ENCODE results near the gene BRINP3. TPM values are rescaled to one million over a fixed set of nuclear protein-coding genes. Genes with fewer than 3 reads are reported as not detected.
"Not testable (repeated sequence)": the region's sequence is repeated elsewhere in the genome, so short reads cannot be mapped to it uniquely, and the experiment has no call there.

BRINP3 gene
- total RNA-seq, result 0.31 TPM

DNA sequence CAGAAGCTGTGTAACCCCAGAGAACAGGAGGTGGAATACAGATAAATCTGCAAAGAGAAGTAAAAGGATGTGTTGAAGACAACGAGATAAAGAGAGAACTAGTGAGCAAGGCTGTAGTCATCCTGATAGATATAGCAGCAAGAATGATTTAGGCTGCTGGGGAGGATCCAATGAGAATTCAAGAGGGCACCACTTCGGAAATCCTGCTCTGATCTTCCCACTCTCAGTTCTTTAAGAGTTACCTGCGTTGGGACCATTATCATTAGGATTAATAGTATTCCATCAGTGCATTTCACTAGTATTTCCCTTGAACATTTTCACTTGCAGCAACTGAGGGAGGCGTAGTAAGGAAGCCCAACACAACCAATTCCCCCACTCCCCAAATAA, at the start of gene BRINP3:
TSS of gene BRINP3 (minus strand) at position 103 of the 387 bp plus-strand sequence.
- DNase-seq, result peak; percentile 4

DNA sequence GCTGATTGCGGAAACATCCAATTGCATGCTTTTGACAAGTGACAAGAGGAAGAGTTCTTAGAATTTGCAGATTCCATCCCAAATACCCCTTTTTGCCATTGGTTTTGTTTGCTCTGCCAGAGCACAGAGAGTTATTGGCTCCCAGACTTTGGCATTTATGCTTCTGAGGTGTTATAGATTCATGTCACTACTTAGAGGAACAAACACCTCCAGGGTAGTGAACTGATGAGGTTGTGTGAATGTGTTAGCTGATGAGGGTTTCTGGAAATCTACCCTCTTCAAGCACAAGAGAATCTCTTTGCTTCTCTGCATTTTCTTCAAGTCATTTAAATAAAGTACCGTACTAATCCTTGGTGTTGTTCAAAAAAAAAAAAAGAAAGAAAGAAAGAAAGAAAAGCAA, 33.9 kb upstream of the BRINP3 start:
- DNase-seq, result no peak

DNA sequence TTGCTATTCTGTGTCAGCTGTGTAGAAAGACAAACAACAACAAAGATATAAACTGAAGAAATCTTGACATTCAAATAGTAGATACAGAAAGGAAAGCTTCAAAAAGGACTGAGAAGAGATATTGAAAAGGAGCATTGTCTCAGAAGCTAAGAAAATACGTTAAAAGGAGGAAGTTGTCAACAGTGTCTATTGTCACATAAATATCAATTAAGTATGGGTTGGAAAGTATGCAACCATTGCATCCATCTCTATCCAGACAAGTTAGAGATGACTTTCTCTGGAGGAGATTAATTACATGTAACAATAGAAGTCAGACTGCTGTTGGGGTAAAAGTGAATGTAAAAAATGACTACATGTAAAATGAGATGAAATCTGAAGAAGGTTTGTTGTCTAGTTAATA, 29.7 kb upstream of the BRINP3 start:
- DNase-seq, result no peak

DNA sequence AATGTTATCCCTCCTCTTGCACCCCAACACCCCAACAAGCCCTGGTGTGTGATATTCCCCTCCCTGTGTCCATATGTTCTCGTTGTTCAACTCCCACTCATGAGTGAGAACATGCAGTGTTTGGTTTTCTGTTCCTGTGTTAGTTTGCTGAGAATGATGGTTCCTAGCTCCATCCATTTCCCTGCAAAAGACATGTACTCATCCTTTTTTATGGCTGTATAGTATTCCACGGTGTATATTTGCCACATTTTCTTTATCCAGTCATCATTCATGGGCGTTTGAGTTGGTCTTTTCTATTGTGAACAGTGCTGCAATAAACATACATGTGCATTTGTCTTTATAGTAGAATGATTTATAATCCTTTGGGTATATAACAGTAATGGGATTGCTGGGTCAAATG, 26.9 kb upstream of the BRINP3 start:
- DNase-seq, result not testable (repeated sequence)

GRCh38 chr1:190497565-190497964, 19.9 kb upstream of the BRINP3 start:
- DNase-seq, result no peak

DNA sequence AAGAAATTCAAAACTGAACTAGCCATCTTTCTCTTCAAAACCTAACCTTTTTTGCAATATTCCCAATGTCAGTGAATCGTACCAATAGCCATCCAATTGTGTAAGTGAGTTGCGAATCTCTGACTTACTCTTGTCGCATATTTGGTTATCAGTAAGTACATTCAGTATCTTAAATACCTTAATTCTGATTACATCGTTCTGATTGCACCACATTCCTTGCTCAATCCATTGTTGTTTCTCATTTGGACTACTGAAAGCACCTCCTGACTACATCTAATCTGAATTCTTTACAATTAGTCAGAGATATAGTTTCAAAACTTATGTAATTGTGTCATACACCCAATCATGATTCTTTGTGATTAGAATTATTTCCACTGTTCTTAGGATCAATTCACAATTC, 16.8 kb upstream of the BRINP3 start:
- DNase-seq, result no peak

DNA sequence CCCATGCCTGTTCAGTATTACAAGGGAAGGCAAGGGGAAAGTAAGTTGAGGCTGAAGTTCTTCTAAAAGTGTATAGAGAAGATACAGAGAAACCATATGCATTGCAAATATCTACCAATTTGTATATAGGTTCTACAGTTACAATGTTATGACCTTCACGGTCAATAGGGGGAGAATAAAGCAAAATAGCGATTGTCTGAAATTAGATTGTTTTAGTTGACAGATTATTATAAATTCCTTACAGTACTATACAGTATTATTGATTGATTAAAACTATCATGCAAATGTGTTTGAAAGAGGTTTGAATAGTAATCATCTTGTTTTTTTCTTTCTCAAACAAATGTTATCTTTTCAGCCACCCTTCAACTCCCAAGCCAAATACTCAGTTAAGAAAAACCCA, 13.7 kb upstream of the BRINP3 start:
- no peak for DNase-seq

- no peak for DNase-seq
These were observed 6.4 kb upstream of the BRINP3 start for GRCh38 chr1:190484045-190484444.

- no peak for DNase-seq
These were observed 2.6 kb upstream of the BRINP3 start for GRCh38 chr1:190480231-190480630.

- peak; percentile 19 for DNase-seq
These were observed 1.9 kb upstream of the BRINP3 start for GRCh38 chr1:190479516-190479915.

DNA sequence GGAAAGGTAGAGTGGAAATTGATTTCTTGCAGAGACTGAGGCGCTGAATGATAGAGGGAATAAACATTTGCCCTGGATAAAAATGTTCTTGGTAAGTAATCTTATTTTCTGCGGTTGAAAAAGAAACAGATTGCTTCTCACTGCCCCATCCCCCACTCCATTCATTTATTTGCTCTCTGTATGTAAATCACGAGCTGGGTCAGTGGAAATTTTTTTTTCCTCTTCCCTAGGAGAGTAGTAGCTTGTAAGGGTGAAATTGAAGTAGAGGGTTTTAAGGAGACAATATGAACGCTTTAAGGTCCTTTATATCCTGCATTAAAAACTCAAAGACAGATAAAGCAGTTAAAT, 1.4 kb upstream of the BRINP3 start:
- no peak for DNase-seq

DNA sequence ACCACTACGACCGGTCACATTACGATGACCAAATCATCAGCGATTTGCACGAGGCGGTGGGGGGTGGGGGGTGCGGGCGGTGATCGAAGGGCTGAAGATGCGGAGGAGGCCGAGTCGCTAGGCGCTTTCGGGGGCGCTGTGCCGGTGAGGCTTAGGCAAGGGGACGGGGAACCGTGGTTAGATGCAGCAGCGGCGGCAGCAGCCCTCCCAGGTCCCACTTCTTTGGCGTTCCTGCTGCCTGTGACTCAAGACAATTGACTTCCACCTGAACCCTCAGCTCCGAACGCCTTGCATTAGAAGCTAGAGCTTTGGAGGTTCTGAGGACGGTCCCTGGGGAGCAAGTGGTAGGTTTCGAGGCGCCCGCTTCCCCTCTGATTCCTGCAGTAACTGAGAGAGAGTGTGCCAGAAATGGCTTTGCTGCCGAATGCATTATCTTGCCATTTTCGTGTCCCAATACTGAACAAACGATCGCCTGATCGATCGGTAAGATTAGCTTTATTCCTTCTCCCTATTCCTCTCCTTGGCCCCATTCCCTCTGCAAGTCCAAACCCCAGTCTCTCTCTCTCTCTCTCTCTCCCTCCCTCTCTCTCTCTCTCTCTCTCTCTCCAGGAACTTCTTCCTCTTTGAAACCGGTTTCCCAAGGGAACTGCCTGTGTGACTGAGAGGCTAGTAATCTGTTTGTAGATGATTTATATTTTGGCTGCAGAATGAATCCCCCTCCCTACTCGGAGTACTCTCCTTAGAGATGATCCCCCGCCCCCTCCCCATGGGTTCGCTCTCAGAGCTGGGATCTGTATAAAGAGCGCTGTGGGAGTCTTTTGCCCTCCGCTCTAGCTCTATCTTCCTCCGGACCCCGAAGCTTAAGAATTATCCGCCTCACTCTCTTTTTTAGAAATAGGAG, 735 bp upstream of the BRINP3 start:
- peak; percentile 43 for DNase-seq

- no peak for DNase-seq
These were observed 858 bp downstream of the BRINP3 start for GRCh38 chr1:190476806-190477205.

GRCh38 chr1:190476321-190476720, 1.3 kb downstream of the BRINP3 start:
- DNase-seq, result no peak

DNA sequence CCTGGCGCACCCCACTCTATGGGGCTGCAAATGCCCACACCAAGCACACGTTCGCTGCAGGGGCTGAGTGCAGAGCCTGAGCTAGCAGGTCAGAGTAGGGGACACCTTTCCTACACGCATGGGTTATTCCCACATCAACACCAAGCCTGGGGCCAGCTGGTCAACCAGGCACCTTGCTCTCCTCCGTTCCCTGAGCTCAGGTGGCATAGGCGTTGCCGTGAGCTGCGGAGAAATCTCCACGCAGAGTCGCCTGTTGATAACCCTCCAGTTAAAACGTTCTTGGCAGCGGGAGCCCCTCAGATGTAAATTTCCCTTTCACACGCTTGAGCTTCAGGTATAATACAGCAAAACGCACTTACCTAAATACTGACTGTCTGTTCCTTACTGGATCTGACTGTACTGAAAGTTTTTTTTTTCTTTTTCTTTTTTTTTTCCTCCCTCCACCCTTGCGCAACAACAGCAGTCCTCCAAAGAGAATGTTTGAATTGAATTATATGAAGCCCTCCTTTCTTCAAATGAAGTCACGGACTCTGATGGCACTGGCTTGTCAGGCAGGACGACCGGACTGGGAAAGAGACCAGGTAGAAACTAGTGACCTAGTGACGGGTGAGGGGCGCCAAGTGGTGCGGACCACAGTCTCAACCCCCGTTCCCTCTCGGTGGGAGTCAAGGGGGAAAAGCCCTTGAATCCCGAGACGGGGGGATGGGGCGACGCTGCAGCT, 2.1 kb downstream of the BRINP3 start:
- peak; percentile 21 for DNase-seq

DNA sequence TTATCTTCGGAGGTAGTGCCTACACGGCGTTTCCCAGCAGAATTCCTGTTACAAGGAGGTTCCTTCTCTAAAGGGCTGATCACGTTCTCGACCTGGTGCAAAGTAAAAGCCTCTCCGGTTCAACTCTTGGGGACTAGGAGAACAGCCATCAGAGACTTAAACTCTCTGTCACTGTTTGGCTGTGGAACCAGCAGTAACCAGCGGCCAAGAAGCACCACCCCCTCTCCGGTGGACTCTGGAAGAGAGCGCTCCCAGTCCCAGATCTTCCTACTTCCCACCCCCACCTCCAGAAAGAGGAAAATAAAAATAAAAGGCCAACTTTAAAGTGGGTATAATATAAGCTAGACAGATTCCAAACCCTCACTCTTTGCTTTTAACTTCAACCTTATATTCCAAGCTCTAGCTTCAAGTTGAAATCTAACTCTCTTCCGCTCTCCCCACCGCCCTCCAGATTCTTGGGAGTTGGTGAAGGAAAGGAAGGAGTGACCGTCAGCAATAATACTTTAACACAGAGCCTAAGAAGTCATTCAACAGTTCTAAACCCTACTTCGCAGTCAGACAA, 2.9 kb downstream of the BRINP3 start:
- DNase-seq, result peak; percentile 33

GRCh38 chr1:190474010-190474409, 3.7 kb downstream of the BRINP3 start:
- no peak for DNase-seq

DNA sequence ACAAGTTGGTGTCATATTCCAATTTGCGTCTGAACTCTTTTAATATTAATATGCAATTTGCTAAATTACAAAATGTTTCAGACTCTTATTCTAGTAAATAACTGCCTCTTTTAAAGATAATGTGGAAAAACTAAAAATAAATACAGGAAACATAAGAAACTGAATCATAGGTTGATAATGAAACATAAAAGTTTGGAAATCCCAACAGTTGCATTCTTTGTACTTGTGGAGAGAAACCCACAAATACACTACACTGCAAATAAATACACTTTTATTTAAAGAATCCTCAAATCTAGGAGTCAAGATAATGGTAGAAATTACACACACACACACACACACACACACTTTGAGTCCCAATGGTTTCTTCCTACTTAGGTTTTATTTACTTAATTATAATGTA, 5.2 kb downstream of the BRINP3 start:
- no peak for DNase-seq

DNA sequence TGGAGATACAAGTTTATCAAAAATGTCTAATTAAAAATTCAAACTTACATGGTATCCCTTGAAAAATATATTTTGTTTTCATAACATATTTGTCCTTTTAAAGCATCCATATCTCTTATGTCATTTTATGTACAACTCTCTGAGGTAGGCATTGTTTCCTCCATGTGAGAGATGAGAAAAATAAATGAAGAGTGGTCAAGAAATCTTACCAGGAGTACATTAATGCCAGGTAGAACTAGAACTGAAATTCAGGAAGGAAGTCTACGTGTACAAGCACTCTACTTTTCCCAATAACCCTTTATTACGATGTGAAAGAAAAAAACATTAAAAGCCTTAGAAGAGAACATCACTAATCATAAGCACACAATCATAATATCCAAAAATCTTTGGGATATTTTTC, 5.6 kb downstream of the BRINP3 start:
- no peak for DNase-seq

- DNase-seq, result no peak
These were observed 13.0 kb downstream of the BRINP3 start for GRCh38 chr1:190464690-190465089.

GRCh38 chr1:190456129-190456528, 21.5 kb downstream of the BRINP3 start:
- no peak for DNase-seq

GRCh38 chr1:190455631-190456030, 22.0 kb downstream of the BRINP3 start:
- no peak for DNase-seq

- peak; percentile 21 for DNase-seq
These were observed 24.1 kb downstream of the BRINP3 start for GRCh38 chr1:190453550-190453949.

Measured in tongue (tissue), 2 donors.